ENCODE results near the gene UNG.

DNA sequence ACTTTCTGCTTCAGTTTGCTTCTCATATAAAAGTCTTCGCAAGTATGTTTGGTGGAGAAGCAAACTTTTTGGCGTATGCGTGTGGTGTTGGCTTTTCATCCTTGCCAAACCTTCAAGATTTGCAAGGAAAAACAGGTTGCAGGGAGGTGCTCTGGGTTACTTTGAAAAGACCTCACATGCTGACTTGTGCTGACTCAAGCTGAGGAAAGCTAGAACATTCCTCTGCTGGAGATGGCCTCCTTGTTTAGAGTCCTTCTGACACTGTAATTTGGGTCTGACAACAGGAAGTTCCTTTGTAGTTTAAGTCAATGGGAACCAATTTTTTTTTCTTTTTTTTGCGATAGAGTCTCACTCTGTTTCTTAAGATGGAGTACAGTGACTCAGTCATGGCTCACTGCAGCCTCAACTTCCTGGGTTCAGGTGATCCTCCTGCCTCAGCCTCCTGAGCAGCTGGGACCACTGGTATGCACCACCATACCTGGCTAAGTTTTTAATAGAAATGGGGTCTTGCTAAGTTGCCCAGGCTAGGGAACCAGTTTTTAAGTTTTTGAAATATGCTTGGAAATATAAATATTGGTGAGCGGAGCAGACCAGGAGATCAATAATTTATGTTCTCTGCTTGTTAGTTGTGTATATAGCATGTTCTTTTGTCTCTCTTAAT is 16.4 kb downstream of the UNG start:
- TF ChIP-seq, protein P1, sequence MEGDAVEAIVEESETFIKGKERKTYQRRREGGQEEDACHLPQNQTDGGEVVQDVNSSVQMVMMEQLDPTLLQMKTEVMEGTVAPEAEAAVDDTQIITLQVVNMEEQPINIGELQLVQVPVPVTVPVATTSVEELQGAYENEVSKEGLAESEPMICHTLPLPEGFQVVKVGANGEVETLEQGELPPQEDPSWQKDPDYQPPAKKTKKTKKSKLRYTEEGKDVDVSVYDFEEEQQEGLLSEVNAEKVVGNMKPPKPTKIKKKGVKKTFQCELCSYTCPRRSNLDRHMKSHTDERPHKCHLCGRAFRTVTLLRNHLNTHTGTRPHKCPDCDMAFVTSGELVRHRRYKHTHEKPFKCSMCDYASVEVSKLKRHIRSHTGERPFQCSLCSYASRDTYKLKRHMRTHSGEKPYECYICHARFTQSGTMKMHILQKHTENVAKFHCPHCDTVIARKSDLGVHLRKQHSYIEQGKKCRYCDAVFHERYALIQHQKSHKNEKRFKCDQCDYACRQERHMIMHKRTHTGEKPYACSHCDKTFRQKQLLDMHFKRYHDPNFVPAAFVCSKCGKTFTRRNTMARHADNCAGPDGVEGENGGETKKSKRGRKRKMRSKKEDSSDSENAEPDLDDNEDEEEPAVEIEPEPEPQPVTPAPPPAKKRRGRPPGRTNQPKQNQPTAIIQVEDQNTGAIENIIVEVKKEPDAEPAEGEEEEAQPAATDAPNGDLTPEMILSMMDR (IDR thresholded peaks at IDR 0.05) = no peak
- TF ChIP-seq POLR2AphosphoS5 (IDR thresholded peaks at IDR 0.05; ENCODE audit: insufficient read depth in 1 of 2, low read depth in 1 of 2) (no peak), POLR2A (IDR thresholded peaks at IDR 0.05) (no peak)
